ENCODE results near the gene KCMF1.

GRCh38 chr2:84986018-84986417, 15.1 kb downstream of the KCMF1 start:
- TF ChIP-seq CTCF (conservative IDR thresholded peaks at IDR 0.05) (no peak), ZFX (IDR thresholded peaks at IDR 0.05) (no peak)

Measured in C4-2B (cell line).